Skin epidermis (tissue), 12 donors: Measurements from ENCODE around the gene PCDHGB3.
"Not testable (repeated sequence)": the region's sequence is repeated elsewhere in the genome, so short reads cannot be mapped to it uniquely, and the experiment has no call there.

ENCODE experiments used
- H3K27ac ChIP-seq, 21 experiments: fragments of 200-600 bp; sonication (generic) in 11 of 21; one replicate each; pipeline ENCODE4 v1.5.0; 2020; ENCODE audit warnings: mild to moderate bottlenecking in 3 of 21, inconsistent platforms in 2 of 21, moderate library complexity in 2 of 21
- H3K4me3 ChIP-seq, 7 experiments: fragments of 200-600 bp; sonication (generic) in 2 of 7; one replicate each; pipeline ENCODE4 v1.5.0; 2020; ENCODE audit warnings: inconsistent platforms in 2 of 7, mild to moderate bottlenecking in 2 of 7, moderate library complexity in 1 of 7

PCDHGB3 gene

DNA sequence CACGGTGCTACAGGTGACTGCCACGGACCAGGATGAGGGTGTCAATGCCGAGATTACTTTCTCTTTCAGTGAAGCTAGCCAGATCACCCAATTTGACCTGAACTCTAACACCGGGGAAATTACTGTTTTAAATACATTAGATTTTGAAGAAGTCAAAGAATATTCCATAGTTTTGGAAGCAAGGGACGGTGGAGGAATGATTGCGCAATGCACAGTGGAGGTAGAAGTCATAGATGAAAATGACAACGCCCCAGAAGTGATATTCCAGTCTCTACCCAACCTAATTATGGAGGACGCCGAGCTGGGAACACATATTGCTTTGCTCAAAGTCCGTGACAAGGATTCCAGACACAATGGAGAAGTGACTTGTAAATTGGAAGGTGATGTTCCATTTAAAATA lies 18.6 kb downstream of the PCDHGB3 start:
- Histone ChIP-seq H3K27ac (no peak overlapping the region), H3K4me3 (no peak overlapping the region)

DNA sequence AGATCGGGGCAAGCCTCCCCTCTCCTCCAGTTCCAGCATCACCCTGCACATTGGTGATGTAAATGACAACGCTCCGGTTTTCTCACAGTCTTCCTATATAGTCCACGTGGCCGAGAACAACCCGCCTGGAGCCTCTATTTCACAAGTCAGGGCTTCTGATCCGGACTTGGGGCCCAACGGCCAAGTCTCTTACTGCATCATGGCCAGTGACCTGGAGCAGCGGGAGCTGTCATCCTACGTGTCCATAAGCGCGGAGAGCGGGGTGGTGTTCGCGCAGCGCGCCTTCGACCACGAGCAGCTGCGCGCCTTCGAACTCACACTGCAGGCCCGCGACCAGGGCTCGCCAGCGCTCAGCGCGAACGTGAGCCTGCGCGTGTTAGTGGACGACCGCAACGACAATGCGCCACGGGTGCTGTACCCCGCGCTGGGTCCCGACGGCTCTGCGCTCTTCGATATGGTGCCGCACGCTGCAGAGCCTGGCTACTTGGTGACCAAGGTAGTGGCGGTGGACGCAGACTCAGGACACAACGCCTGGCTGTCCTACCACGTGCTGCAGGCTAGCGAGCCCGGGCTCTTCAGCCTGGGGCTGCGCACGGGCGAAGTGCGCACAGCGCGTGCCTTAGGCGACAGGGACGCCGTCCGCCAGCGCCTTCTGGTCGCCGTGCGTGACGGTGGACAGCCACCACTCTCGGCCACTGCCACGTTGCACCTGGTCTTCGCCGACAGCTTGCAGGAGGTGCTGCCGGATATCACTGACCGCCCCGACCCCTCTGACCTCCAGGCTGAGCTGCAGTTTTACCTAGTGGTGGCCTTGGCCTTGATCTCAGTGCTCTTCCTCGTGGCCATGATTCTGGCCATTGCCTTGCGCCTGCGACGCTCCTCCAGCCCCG lies 19.4 kb downstream of the PCDHGB3 start:
- H3K27ac ChIP-seq, result no peak overlapping the region
- no peak overlapping the region for H3K4me3 ChIP-seq

DNA sequence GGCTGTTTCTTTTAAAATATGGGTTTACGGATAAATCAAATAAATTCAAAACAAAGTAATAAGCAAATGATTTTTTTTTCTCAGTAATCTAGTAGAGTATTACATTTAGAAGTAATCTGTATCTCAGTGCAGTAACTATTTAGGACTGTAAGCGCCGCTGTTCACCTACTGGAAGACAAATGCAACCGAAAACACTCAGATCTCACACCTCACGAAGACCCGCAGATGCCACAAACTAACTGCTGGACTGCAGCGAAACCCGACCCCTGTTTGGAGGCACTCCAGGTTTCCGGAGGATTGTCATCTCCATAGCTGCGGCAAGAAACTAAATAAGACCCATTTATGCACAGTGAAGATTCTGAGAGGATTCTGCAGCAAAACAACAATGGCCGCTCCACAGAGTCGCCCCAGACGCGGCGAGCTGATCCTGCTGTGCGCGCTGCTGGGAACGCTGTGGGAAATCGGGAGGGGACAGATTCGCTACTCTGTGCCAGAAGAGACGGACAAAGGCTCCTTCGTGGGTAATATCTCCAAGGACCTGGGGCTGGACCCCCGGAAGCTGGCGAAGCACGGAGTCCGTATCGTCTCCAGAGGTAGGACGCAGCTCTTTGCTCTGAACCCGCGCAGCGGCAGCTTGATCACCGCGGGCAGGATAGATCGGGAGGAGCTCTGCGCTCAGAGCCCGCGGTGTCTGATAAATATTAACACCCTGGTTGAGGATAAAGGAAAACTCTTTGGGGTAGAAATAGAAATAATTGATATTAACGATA lies 22.6 kb downstream of the PCDHGB3 start, which contains the start of gene PCDHGA8:
PCDHGA8 (plus strand) TSS at position 205 of the 770 bp plus-strand sequence; CDS start at position 386, 181 bp downstream.
- no peak within 1 kb of the TSS for H3K27ac ChIP-seq
- H3K4me3 ChIP-seq, result no peak within 1 kb of the TSS

DNA sequence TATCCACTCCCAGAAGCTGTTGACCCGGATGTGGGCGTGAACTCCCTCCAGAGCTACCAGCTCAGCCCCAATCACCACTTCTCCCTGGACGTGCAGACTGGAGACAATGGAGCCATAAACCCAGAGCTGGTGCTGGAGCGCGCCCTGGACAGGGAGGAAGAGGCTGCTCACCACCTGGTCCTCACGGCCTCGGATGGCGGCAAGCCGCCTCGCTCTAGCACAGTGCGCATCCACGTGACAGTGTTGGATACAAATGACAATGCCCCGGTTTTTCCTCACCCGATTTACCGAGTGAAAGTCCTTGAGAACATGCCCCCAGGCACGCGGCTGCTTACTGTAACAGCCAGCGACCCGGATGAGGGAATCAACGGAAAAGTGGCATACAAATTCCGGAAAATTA lies 23.2 kb downstream of the PCDHGB3 start:
- Histone ChIP-seq H3K4me3 (no peak overlapping the region), H3K27ac (no peak overlapping the region)

DNA sequence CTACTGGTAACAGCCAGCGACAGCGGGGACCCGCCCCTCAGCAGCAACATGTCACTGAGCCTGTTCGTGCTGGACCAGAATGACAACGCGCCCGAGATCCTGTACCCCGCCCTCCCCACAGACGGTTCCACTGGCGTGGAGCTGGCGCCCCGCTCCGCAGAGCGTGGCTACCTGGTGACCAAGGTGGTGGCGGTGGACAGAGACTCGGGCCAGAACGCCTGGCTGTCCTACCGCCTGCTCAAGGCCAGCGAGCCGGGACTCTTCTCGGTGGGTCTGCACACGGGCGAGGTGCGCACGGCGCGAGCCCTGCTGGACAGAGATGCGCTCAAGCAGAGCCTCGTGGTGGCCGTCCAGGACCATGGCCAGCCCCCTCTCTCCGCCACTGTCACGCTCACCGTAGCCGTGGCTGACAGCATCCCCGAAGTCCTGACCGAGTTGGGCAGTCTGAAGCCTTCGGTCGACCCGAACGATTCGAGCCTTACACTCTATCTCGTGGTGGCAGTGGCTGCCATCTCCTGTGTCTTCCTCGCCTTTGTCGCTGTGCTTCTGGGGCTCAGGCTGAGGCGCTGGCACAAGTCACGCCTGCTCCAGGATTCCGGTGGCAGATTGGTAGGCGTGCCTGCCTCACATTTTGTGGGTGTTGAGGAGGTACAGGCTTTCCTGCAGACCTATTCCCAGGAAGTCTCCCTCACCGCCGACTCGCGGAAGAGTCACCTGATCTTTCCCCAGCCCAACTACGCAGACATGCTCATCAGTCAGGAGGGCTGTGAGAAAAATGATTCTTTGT lies 24.6 kb downstream of the PCDHGB3 start:
- not testable (repeated sequence) for H3K4me3 ChIP-seq, H3K27ac ChIP-seq

DNA sequence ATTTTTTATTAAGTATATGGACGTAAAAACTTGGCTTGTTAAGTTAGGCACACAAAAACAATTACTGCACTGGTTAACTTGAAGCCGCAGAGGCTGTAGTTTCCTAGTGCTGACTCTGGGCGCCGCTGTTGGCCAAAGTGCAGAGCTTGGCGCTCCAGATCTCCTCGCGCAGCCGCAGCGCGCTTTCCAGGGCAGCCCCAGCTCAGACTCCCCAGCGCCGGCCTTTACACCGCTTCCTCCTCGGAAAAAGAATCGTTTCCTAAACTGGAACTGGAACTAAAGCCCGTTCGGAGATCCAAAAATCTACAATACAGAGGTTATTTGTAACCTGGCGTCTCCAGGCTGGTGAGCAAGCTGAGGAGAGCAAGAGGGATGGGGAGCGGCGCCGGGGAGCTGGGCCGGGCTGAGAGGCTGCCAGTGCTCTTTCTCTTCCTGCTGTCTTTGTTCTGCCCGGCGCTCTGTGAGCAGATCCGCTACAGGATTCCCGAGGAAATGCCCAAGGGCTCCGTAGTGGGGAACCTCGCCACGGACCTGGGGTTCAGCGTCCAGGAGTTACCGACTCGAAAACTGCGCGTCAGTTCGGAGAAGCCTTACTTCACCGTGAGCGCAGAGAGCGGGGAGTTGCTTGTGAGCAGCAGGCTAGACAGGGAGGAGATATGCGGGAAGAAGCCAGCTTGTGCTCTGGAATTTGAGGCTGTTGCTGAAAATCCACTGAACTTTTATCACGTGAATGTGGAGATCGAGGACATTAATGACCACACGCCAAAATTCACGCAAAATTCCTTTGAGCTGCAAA lies 27.9 kb downstream of the PCDHGB3 start, which contains the start of gene PCDHGB5:
PCDHGB5 (plus strand) TSS at position 192 of the 796 bp plus-strand sequence; CDS start at position 373, 181 bp downstream.
- peak within 1 kb of the TSS in 1 of 7 experiments; percentile 6 for H3K4me3 ChIP-seq
- not testable (repeated sequence) for H3K27ac ChIP-seq

DNA sequence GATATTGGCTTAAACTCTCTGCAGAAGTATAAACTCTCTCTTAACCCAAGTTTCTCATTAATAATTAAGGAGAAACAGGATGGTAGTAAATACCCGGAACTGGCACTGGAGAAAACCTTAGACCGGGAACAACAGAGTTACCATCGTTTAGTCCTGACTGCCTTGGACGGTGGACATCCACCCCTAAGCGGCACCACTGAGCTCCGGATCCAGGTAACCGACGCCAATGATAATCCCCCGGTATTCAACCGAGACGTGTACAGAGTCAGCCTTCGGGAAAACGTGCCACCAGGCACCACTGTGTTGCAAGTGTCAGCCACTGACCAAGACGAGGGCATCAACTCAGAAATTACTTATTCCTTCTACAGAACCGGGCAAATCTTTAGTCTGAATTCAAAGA lies 28.6 kb downstream of the PCDHGB3 start:
- H3K4me3 ChIP-seq, result no peak overlapping the region
- H3K27ac ChIP-seq, result no peak overlapping the region

DNA sequence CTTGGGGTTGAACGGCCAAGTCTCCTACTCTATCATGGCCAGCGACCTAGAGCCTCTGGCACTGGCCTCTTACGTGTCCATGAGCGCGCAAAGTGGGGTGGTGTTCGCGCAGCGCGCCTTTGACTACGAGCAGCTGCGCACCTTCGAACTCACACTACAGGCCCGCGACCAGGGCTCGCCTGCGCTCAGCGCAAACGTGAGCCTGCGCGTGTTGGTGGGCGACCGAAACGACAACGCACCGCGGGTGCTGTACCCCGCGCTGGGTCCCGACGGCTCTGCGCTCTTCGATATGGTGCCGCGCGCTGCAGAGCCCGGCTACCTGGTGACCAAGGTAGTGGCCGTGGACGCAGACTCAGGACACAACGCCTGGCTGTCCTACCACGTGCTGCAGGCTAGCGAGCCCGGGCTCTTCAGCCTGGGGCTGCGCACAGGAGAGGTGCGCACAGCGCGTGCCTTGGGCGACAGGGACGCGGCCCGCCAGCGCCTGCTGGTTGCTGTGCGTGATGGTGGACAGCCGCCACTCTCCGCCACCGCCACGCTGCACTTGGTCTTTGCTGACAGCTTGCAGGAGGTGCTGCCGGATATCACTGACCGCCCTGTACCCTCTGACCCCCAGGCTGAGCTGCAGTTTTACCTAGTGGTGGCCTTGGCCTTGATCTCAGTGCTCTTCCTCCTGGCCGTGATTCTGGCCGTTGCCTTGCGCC lies 29.7 kb downstream of the PCDHGB3 start:
- H3K4me3 ChIP-seq, result no peak overlapping the region
- no peak overlapping the region for H3K27ac ChIP-seq

DNA sequence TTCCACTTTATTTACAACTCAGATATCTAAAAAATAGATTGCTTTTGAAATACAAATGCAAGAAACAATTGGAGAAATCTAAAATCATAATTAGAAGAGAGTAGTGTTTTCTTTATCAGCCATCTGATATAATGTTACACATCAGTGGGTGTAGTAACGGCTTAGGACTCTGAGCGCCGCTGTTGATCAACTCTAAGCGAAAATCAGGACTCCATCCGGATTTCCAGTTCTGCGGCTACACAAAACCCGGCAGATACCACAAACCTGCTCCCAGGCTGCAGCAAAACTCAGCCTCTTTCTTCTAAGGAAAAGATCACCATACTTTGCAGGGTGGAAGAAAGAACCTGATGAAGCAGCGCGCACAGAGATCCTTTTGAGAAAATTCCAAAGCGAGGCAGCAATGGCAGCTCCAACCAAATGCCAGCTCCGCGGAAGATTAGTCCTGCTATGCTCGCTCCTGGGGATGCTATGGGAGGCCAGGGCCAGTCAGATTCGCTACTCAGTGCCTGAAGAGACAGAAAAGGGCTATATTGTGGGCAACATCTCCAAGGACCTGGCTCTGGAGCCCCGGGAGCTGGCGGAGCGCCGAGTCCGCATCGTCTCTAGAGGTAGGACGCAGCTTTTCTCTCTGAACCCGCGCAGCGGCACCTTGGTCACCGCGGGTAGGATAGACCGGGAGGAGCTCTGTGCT lies 32.7 kb downstream of the PCDHGB3 start, which contains the start of gene PCDHGA9:
PCDHGA9 (plus strand) TSS at position 226 of the 691 bp plus-strand sequence; CDS start at position 401, 175 bp downstream.
- Histone ChIP-seq H3K4me3 (peak within 1 kb of the TSS in 3 of 7 experiments; percentile 1 to 22 (median 7)), H3K27ac (peak within 1 kb of the TSS in 1 of 21 experiments; percentile 9)

DNA sequence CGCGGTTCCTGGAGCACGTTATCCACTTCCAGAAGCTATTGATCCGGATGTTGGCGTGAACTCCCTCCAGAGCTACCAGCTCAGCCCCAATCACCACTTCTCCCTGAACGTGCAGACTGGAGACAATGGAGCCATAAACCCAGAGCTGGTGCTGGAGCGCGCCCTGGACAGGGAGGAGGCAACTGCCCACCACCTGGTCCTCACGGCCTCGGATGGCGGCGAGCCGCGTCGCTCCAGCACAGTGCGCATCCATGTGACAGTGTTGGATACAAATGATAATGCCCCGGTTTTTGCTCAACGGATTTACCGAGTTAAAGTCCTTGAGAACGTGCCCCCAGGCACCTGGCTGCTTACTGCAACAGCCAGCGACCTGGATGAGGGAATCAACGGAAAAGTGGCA lies 33.3 kb downstream of the PCDHGB3 start:
- peak overlapping the region in 1 of 7 experiments; percentile 7 for H3K4me3 ChIP-seq

DNA sequence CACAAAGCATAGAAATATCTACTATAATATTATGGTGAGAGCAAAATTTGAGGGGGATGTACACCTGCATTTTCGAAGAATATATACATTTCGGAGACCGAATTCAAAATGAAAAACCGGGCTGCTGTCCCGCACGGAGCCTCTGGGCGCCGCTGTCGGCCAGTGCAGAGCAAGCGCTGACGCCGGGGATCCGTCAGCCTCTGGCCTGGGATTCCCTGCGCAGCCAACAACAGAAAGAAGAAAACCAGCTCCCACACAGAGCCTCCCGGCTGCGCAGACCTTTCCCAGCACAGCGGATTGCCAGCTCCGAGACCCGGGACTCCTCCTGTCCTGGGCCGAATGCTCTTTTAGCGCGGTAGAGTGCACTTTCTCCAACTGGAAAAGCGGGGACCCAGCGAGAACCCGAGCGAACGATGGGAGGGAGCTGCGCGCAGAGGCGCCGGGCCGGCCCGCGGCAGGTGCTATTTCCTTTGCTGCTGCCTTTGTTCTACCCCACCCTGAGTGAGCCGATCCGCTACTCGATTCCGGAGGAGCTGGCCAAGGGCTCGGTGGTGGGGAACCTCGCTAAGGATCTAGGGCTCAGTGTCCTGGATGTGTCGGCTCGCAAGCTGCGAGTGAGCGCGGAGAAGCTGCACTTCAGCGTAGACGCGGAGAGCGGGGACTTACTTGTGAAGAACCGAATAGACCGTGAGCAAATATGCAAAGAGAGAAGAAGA lies 37.9 kb downstream of the PCDHGB3 start, which contains the start of gene PCDHGB6:
PCDHGB6 (plus strand) TSS at position 232 of the 716 bp plus-strand sequence; CDS start at position 414, 182 bp downstream.
- H3K27ac ChIP-seq, result not testable (repeated sequence)
- H3K4me3 ChIP-seq, result peak within 1 kb of the TSS in 4 of 7 experiments; percentile 11 to 21 (median 12)

More for the DNA sequence above, 33.3 kb downstream of the PCDHGB3 start:
- no peak overlapping the region for H3K27ac ChIP-seq

DNA sequence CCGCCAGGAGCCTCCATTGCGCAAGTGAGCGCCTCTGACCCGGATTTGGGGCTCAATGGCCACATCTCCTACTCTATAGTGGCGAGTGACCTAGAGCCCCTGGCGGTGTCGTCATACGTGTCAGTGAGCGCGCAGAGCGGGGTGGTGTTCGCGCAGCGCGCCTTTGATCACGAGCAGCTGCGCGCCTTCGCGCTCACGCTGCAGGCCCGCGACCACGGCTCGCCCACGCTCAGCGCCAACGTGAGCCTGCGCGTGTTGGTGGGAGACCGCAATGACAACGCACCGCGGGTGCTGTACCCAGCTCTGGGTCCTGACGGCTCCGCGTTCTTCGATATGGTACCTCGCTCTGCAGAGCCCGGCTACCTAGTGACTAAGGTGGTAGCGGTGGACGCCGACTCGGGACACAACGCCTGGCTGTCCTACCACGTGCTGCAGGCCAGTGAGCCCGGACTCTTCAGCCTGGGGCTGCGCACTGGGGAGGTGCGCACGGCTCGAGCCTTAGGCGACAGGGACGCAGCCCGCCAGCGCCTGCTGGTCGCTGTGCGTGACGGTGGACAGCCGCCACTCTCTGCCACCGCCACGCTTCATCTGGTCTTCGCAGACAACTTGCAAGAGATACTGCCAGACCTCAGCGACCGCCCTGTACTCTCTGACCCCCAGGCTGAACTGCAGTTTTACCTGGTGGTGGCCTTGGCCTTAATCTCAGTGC lies 39.7 kb downstream of the PCDHGB3 start:
- no peak overlapping the region for H3K27ac ChIP-seq
- H3K4me3 ChIP-seq, result no peak overlapping the region

DNA sequence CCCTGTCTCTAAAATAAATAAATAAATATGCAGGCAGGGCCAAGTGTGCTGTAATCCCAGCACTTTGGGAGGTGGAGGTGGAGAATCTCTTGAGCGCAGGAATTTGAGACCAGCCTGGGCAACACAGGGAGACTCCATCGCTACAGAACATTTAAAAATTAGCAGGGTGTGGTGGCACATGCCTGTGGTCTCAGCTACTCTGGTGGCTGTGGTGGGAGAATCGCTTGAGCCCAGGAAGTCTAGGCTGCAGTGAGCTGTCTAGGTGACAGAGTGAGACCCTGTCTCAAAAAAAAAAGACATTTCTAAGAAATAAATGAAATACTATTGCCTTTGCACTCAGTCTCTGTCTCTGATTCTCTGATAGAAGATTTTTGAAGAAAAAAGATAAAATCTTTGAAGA lies 41.5 kb downstream of the PCDHGB3 start:
- Histone ChIP-seq H3K27ac (no peak overlapping the region), H3K4me3 (no peak overlapping the region)

DNA sequence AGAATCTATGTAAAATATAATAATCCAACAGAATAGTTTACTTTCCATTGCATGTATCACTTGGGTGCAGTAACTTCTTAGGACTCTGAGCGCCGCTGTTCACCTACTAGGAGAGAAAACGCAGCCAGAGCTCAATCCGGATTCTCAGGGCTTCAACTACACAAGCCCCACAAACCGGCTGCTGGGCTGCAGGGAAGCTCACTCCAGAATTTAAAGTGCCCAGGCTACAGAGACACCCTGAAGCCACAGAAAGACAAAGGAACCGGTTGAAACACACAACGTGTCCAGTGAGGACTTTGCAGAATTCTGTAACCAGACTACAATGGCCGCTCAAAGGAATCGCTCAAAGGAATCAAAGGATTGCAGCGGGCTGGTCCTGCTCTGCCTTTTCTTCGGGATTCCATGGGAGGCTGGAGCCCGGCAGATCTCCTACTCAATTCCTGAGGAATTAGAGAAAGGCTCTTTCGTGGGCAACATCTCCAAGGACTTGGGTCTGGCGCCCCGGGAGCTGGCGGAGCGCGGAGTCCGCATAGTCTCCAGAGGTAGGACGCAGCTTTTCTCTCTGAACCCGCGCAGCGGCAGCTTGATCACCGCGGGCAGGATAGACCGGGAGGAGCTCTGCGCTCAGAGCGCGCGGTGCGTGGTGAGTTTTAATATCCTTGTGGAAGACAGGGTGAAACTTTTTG lies 43.0 kb downstream of the PCDHGB3 start, which contains the start of gene PCDHGA10:
PCDHGA10 (plus strand) TSS at position 134 of the 686 bp plus-strand sequence; CDS start at position 323, 189 bp downstream.
- Histone ChIP-seq H3K4me3 (peak within 1 kb of the TSS in 6 of 7 experiments; percentile 3 to 36 (median 20)), H3K27ac (peak within 1 kb of the TSS in 1 of 21 experiments; percentile 41)

DNA sequence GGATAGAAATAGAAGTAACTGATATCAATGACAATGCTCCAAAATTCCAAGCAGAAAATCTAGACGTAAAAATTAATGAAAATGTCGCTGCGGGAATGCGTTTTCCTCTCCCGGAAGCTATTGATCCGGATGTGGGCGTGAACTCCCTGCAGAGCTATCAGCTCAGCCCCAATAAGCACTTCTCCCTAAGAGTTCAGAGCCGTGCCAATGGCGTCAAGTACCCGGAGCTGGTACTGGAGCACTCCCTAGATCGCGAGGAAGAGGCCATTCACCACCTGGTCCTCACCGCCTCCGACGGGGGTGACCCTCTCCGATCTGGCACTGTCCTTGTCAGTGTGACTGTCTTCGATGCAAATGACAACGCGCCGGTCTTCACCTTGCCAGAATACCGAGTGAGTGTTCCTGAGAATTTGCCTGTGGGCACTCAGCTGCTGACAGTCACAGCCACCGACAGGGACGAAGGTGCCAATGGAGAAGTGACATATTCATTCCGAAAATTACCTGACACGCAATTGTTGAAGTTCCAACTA lies 43.6 kb downstream of the PCDHGB3 start:
- H3K27ac ChIP-seq, result no peak overlapping the region
- H3K4me3 ChIP-seq, result peak overlapping the region in 6 of 7 experiments; percentile 3 to 36 (median 20)
